Tibial nerve (tissue), 3 donors: Measurements from ENCODE around the gene IP6K3.

ENCODE experiments used
- POLR2A ChIP-seq, 2 donors: fragments of 450-650 bp; IDR thresholded peaks; one replicate each; pipeline ENCODE4 v1.6.1; 2017; ENCODE audit warnings: antibody characterized with exemption in 2 of 2, mild to moderate bottlenecking in 2 of 2, moderate library complexity in 2 of 2
- TF ChIP-seq, protein P1 (sequence below), 5 experiments: fragments of 200-600 bp in 3 of 5; fragments of 450-650 bp in 2 of 5; sonication (generic) in 3 of 5; IDR thresholded peaks; one replicate each; pipeline ENCODE4 v1.5.1; 2016 to 2019; ENCODE audit warnings: antibody characterized with exemption in 5 of 5, mild to moderate bottlenecking in 3 of 5, moderate library complexity in 2 of 5

DNA sequence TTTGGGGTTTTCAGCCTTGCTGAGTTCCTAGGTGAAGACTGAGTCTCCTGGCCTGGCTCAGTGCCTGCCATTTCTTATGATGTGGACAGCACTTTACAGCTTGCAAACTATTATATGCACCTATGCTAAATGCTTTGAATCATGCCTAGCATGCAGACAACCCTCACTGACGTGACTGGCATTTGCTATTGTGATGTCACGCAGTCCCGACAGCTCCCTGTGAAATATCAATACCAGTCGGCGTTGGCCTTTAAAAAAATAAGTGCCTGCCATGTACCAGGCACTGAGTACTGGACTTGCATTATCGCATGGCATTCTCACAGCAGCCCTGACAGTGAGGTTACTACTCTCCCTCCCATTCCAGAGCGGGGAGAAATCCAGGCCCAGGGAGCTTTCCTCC is 70.7 kb downstream of the IP6K3 start:
- TF ChIP-seq, protein P1, sequence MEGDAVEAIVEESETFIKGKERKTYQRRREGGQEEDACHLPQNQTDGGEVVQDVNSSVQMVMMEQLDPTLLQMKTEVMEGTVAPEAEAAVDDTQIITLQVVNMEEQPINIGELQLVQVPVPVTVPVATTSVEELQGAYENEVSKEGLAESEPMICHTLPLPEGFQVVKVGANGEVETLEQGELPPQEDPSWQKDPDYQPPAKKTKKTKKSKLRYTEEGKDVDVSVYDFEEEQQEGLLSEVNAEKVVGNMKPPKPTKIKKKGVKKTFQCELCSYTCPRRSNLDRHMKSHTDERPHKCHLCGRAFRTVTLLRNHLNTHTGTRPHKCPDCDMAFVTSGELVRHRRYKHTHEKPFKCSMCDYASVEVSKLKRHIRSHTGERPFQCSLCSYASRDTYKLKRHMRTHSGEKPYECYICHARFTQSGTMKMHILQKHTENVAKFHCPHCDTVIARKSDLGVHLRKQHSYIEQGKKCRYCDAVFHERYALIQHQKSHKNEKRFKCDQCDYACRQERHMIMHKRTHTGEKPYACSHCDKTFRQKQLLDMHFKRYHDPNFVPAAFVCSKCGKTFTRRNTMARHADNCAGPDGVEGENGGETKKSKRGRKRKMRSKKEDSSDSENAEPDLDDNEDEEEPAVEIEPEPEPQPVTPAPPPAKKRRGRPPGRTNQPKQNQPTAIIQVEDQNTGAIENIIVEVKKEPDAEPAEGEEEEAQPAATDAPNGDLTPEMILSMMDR (IDR thresholded peaks at IDR 0.05), result no peak
- no peak for TF ChIP-seq POLR2A (IDR thresholded peaks at IDR 0.05)
